GM18861 (cell line): ENCODE measurements around the gene BLMH.
"Not testable (repeated sequence)": the region's sequence is repeated elsewhere in the genome, so short reads cannot be mapped to it uniquely, and the experiment has no call there.

Source experiments
- ATAC-seq: cut with Tn5 transposase; IDR thresholded peaks from one replicate; pipeline ENCODE4 v1.9.1; 2021; ENCODE audit not compliant: unreplicated experiment

Gene BLMH

DNA sequence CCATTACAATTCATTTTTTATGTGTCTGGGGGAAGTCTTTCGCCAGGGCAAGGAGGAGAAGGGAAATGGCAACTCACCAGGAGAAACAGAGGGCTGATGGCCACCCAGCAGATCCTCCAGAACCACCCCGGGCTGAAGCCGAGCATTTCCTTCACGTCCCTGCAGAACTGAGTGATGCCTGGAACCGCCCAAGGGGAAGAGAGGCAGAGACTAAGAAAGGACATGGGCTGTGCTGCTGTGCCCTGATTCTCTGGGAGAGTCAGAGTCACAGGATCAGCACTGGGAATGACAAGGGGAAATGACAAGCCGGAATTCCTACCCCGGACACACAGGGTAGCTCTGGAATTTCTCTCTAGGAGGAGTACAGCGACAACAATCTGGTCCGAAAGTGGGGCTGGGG is 84.1 kb downstream of the BLMH start:
- no peak for ATAC-seq

DNA sequence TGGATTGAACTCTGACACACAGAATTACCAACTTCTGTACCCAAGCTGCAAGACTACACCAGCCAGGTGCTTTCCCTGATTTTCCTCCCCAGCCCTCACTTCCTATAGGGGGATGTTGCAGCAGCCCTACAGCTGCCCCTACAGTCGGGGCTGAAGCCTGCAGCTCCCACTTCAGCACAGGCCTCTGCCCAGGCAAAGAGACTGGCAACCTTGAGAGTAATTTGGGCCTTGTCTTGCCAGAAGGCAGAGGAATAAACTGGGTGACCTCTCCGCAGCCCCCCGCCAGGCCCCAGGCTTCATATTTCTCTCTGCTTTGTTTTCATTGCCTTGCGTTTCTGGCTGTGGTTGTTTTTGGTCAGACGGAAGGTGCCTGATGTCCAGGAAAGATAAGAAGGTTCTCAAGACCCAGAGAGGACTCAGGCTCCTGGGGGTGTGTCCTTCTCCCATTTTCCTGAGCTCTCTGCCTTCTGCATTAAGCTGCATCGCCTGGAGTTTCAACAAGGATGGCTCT is 88.2 kb downstream of the BLMH start:
- ATAC-seq: no peak

DNA sequence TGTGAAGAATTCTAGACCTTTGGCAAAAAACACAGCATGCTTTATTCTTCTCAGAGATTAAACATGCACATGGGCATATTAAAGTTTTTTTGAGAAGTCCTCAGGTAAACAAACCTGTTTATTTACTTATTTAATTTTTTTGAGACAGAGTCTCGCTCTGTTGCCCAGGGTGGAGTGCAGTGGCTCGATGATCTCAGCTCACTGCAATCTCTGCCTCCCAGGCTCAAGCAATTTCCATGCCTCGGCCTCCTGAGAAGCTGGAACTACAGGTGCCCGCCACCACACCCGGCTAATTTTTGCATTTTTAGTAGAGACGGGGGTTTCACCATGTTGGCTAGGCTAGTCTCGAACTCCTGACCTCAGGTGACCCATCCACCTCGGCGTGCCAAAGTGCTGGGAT is 91.1 kb downstream of the BLMH start:
- ATAC-seq: not testable (repeated sequence)

DNA sequence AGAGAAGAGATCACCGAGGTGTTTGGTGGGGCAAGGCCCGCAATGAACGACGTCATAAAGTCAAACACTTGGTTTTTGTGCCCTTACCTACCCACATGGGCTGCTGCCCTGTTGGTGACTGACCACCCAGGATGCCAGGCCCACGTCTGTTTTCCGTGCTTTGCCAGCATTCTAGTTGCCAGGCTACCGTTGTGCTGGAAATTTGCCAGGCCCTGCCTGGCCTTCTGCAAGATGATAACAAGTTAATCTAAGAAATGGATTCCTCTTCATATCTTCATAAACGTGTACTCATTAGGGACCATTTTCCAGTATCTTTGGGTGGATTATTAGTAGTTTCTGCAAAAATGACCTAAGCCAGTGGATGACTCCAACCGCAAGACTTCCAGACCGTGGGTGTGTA is 91.6 kb downstream of the BLMH start:
- no peak for ATAC-seq

DNA sequence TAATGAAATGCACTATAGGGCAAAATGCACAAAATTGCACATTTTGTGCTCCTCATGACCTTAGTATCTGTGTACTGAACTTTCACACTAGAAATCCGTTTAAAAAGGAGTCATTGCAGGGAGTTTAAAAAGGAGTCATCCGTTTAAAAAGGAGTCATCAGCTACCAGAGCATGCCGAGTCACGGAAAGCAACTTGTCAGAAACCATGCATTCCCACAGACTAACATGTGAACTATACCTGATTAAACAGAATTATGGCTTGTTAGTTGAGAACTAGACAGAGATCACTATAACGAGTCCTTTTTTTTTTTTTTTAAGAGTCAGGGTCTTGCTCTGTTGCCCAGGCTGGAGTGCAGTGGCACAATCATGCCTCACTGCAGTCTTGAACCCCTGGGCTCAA is 92.1 kb downstream of the BLMH start:
- no peak for ATAC-seq
